Gastrocnemius medialis (tissue), 4 donors: Measurements from ENCODE around the gene CDK14.

Source experiments
- POLR2A ChIP-seq, 2 donors: fragments of 450-650 bp; IDR thresholded peaks; one replicate each; pipeline ENCODE4 v1.6.1; 2017; ENCODE audit warnings: antibody characterized with exemption in 2 of 2, mild to moderate bottlenecking in 2 of 2, moderate library complexity in 2 of 2
- TF ChIP-seq, protein P1 (sequence below), 5 experiments: fragments of 450-650 bp in 3 of 5; fragments of 200-600 bp in 2 of 5; sonication (generic) in 2 of 5; IDR thresholded peaks in 4 of 5; conservative IDR thresholded peaks in 1 of 5; 1 replicate in 4 of 5; 2 replicates in 1 of 5; pipeline ENCODE4 v1.5.1; 2016 to 2019; ENCODE audit warnings: antibody characterized with exemption in 5 of 5, mild to moderate bottlenecking in 3 of 5, moderate library complexity in 3 of 5

- TF ChIP-seq, protein P1, sequence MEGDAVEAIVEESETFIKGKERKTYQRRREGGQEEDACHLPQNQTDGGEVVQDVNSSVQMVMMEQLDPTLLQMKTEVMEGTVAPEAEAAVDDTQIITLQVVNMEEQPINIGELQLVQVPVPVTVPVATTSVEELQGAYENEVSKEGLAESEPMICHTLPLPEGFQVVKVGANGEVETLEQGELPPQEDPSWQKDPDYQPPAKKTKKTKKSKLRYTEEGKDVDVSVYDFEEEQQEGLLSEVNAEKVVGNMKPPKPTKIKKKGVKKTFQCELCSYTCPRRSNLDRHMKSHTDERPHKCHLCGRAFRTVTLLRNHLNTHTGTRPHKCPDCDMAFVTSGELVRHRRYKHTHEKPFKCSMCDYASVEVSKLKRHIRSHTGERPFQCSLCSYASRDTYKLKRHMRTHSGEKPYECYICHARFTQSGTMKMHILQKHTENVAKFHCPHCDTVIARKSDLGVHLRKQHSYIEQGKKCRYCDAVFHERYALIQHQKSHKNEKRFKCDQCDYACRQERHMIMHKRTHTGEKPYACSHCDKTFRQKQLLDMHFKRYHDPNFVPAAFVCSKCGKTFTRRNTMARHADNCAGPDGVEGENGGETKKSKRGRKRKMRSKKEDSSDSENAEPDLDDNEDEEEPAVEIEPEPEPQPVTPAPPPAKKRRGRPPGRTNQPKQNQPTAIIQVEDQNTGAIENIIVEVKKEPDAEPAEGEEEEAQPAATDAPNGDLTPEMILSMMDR (IDR thresholded peaks at IDR 0.05 in 4 of 5, conservative IDR thresholded peaks at IDR 0.05 in 1 of 5), result no peak
- no peak for TF ChIP-seq POLR2A (IDR thresholded peaks at IDR 0.05)
Observed at GRCh38 chr7:91230100-91230499, 634.0 kb downstream of the CDK14 start.
